ENCODE data around the gene PRR12. TPM values are rescaled to one million over a fixed set of nuclear protein-coding genes. Genes with fewer than 3 reads are reported as not detected.

Gene PRR12
- total RNA-seq, 4 donors from 2014 or later: 3.3 to 11.3 (median 4.1) TPM

DNA sequence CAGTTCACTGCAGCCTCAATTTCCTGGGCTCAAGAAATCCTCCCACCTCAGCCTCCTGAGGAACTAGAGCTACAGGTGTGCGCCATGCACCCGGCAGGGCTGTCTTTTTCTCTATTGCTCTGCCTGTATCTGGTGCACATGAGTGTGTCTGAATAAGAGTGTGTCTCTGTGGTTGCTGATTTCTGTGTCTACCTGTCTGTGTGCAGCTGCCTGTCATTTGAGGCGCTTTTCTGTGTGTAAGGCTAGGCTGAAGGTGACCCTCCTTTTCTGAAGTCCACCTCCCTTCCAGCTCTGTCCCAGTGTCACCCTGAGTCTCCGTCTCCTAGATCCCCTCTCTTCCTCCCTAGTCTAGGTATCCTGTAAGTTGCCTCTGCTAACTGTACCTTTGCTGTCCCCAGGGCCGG lies 1.5 kb upstream of the PRR12 start:
- no peak for DNase-seq (ENCODE audit: low spot score)
- TF ChIP-seq, protein P1, sequence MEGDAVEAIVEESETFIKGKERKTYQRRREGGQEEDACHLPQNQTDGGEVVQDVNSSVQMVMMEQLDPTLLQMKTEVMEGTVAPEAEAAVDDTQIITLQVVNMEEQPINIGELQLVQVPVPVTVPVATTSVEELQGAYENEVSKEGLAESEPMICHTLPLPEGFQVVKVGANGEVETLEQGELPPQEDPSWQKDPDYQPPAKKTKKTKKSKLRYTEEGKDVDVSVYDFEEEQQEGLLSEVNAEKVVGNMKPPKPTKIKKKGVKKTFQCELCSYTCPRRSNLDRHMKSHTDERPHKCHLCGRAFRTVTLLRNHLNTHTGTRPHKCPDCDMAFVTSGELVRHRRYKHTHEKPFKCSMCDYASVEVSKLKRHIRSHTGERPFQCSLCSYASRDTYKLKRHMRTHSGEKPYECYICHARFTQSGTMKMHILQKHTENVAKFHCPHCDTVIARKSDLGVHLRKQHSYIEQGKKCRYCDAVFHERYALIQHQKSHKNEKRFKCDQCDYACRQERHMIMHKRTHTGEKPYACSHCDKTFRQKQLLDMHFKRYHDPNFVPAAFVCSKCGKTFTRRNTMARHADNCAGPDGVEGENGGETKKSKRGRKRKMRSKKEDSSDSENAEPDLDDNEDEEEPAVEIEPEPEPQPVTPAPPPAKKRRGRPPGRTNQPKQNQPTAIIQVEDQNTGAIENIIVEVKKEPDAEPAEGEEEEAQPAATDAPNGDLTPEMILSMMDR (IDR thresholded peaks at IDR 0.05): no peak
- no peak for ATAC-seq (ENCODE audit: low FRiP score)

DNA sequence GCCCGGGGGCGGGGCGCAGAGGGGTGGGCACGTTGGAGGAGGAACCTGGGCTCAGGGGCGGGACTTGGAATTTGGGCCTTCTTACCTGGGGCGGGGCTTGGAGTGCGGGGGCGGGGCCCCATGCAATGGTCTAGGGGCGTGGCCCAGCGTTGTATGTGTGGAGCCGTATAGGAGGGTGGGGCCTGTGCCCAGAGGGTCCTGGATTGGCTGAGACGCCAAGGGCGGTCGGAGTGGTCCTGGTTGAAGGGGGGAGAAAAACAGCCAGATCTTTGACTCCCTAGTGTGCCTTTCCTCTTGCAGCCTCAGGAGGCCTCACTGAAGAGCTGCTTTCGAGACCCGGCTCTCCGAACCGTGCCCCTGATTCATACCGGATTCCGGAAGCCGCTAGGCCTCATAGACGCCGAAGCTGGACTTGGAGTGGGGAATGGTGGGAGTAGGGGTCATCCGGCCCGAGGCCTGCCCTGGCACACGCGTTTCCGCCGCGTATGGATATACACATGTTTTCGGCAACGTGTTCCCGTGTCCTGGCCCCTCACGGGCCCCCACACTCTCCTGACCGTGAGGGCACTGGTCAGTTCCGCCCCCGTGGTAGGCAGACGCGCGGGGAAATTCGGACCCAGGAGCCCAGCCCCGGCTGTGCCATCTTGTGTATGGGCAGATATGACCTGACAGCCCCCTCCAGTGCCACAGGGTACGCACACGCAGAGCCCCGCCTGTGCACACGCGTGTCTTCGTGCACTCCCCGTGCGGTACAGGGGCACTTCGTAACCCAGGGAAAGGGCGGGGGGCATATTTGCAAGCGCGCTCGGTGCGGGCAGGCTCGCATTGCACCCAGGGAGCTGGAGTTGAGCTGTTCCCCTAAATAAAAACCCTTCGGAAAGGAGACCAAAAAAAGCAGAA lies 661 bp upstream of the PRR12 start:
- ATAC-seq (ENCODE audit: low FRiP score) (peak; percentile 89), DNase-seq (ENCODE audit: low spot score) (peak; percentile 95)
- TF ChIP-seq, protein P1 (IDR thresholded peaks at IDR 0.05): no peak

DNA sequence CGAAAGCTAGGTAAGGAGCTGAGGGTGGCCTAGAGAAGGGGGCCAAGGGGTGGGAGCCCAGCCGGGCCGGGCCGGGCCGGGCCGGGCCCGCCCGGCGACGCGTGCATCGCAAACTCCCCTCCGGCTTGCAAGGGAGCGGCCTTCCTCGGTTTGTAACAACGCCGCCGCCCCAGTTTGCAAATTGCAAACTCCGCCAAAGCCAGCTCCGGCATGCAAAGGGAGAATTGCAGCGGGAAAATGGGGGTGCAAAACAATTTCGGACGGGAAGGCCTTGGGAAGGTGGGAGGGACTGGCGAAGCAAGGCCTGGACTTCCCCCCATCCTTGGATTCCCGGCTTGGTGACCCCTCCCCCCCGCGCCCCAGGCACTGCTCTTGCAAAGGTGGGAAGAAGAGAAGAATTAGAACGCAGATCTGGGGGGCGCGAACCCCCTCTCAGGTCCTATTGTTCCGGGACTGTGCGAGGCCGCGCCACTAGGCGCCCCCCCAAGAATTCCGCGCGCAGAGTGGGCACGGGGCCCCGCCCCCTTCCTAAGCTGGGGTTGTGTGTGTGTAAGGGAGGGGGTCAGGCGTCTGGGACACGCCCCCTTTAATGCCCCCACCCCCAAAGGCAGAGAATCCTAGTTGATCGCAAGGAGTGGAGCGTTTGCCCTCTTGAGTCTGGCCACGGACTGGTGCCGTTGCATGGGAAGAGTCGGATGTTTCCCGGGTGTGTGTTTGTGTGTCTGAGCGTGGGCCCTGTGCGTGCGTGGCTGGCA lies 926 bp downstream of the PRR12 start:
- no peak for DNase-seq (ENCODE audit: low spot score)
- TF ChIP-seq, protein P1 (IDR thresholded peaks at IDR 0.05): no peak
- ATAC-seq (ENCODE audit: low FRiP score): no peak

DNA sequence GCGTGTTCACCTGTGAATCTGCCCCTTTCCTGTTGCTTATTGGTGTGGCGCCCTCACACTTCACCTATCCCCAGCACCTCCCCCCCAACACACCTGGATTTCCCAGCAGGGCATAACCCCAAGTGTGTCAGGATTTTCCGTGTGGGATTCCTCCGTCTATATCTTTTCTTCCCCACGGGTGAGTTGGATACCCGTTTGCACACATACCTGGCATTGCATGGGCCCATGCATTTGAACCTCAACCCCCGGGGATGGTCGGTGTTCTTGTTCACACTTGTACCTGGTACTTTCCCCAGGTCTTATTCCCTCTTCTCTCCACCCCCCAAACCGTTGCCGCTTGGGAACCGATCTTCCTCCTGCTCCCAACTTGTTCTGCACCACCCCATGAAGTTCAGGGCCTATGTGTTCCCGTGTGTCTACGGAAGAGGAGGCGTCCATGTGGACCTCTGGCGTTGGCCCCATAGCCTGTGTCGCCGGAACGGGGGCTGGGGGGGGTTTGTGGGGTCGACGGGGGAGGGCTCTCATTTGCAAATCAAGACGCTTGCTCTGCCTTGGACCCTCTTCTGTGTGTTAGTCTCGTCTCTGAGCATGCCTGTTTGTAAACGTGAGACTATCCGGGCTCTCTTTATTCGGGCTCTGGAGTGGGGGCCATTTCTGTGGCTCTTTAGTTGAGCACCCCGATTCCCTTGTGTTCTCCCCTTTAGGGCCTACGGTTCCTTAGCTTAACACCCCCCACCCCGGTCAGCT lies 1.7 kb downstream of the PRR12 start:
- DNase-seq (ENCODE audit: low spot score) (no peak), ATAC-seq (ENCODE audit: low FRiP score) (no peak)
- TF ChIP-seq, protein P1 (IDR thresholded peaks at IDR 0.05): no peak

DNA sequence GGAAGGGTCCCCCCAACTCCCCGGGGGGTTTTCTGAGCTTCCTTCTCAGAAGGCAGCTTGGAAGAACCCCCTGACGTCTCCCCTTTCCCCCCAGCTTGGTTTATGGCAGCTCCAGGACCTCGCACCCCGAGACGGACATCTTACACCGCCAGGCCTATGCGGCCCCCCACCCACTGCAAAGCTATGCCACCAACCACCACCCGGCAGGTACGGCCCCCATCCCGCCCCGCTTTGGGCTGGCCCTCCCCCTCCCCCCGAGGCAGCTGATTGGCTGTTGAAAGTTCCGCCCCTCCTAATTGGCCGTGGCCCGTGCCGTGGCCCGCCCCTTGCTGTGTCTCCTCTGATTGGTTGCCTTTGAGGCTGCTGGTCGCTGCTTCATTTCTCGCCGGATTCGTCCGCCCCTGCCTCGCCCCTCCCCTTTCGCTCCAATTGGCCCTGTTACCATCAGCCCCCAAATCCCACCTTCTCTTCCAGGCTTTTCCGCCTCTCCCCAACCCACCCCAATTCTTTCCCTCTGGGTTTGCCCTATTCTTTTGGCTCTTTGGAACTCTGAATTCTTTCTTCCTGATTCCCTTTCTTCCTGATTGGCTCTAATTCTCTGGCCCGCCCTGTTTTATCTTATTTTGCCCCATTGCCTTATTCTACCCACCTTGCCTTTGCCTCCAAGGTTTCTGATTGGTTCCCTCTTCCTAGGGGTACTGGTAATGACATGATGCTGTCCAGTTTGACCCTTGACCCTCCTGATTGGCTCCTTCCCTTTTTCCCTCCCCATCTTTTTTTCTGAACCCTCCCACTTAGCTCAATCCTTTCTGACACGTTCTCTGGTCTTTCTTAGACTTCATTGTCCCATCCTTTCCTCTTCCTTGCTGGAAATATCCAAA lies 2.5 kb downstream of the PRR12 start:
- TF ChIP-seq, protein P1 (IDR thresholded peaks at IDR 0.05): no peak
- DNase-seq (ENCODE audit: low spot score) (peak; percentile 79), ATAC-seq (ENCODE audit: low FRiP score) (peak; percentile 65)

Data from omental fat pad (tissue), 4 donors.